Fibroblast of mammary gland (primary cell): ENCODE results near the gene NRG4.
"Not testable (repeated sequence)": the region's sequence is repeated elsewhere in the genome, so short reads cannot be mapped to it uniquely, and the experiment has no call there.

Source experiments
- DNase-seq: peaks from one replicate; pipeline ENCODE4 v3.0.0-alpha.2; 2010; ENCODE audit warnings: low read depth
- H3K4me3 ChIP-seq: 2 replicates; pipeline ENCODE4 v1.5.1; 2011; ENCODE audit warnings: low read depth, mild to moderate bottlenecking, low read length, moderate library complexity; ENCODE audit not compliant: control insufficient read depth
- TF ChIP-seq, protein P1 (sequence below): conservative IDR thresholded peaks from 2 replicates; pipeline ENCODE4 v1.5.1; 2011; ENCODE audit warnings: low read depth, low read length, inconsistent platforms; ENCODE audit not compliant: control insufficient read depth, insufficient read depth

The NRG4 gene

DNA sequence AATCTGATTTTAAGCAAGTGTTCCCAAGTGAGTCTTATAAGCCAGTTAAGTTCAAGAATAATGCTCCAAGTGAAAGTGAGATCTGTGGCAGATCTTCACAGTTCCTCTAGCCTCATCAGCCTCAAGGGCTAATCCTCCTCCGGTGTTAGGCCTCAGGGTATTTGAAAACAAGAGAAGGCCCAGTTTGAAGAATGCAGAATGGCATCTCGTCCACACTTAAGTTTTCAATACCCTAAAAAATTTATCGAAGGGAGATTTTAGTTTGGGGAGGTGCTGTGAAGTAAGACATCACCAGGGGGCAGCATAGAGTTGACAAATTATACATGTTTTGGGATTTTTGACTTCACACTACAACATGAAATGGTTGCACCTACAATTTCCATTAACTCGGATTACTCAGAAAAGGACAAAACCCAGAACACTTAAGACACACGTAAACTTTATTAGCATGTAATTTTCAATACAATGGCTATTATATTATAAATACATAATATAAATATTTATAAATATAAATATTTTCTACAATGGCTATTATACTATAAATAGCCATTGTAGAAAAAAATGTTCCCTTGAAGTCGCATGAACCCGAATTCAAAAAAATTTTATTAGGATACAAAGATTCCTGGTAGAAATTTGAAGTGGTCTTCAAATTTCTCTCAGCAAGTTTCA, 45.2 kb upstream of the NRG4 start:
- H3K4me3 ChIP-seq = no peak overlapping the region
- TF ChIP-seq, protein P1, sequence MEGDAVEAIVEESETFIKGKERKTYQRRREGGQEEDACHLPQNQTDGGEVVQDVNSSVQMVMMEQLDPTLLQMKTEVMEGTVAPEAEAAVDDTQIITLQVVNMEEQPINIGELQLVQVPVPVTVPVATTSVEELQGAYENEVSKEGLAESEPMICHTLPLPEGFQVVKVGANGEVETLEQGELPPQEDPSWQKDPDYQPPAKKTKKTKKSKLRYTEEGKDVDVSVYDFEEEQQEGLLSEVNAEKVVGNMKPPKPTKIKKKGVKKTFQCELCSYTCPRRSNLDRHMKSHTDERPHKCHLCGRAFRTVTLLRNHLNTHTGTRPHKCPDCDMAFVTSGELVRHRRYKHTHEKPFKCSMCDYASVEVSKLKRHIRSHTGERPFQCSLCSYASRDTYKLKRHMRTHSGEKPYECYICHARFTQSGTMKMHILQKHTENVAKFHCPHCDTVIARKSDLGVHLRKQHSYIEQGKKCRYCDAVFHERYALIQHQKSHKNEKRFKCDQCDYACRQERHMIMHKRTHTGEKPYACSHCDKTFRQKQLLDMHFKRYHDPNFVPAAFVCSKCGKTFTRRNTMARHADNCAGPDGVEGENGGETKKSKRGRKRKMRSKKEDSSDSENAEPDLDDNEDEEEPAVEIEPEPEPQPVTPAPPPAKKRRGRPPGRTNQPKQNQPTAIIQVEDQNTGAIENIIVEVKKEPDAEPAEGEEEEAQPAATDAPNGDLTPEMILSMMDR = peak; percentile 81
- peak; percentile 50 for DNase-seq

DNA sequence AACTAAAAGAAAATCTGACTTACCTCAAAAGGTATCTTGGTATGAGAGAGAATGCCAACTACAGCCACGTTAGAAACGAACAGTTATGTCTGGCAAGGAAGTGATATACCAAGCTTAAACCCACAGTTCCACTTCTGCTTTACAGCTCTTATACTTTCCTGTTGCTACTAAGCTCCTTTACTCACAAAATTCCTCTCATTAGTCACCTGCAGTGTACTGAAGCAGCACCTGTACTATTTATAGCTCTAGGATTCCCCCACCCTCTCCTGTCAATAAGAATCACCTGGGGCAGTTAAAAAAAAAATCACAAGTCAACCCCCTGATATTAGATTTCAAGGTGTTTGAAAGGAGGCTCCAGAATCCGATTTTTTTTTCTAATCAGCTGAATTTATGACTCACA, 44.7 kb upstream of the NRG4 start:
- no peak overlapping the region for H3K4me3 ChIP-seq
- no peak for DNase-seq
- TF ChIP-seq, protein P1 = no peak

DNA sequence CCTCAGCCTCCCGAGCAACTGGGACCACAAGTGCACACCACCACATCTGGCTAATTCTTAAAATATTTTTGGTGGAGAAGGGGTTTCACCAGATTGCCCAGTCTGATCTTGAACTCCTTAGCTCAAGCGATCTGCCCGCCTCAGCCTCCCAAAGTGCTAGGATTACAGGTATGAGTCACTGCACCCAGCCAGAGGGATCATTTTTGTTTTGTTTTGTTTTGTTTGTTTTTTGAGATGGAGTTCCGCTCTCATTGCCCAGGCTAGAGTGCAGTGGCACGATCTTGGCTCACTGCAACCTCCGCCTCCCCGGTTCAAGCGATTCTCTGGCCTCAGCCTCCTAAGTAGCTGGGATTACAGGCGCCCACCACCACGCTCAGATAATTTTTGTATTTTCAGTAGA, 42.0 kb upstream of the NRG4 start:
- not testable (repeated sequence) for H3K4me3 ChIP-seq, DNase-seq

DNA sequence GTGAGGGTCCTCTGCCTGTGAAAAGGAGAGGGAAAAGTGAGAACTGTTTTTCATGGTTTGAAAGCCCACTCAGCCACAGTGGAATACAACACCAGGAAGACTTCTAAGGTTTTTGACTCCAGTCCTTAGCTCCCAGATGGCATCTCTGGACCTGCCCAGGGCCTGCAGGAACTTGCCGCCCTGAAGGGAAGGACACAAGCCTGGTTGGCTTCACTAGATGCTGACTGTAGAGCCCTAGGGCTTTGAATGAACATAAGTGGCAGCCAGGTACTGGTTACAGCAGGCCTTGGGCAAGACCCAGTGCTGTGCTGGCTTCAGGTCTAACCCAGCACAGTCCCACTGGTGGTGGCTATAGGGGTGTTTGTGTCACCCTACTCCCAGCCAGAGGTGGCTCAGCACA, 26.3 kb upstream of the NRG4 start:
- TF ChIP-seq, protein P1 = no peak
- H3K4me3 ChIP-seq = no peak overlapping the region
- no peak for DNase-seq

DNA sequence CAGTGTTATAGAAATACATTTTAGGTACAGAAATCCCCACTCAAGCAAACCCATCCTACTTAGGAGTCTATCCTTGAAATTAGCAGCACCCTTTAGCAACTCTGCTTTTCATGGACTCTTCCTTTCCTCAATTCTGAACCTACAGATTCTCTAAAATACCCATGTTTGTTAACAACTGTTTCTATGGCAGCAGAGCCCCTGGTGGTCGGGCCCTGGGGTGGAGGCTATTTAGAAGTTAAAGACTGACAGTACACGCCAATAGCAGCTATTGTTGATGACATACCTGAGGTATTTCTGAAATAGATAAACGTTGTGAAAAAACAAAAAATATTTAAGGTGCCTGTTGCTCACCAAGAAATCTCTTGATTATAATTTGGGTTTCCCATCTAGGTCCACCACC, 23.4 kb upstream of the NRG4 start:
- DNase-seq = no peak
- TF ChIP-seq, protein P1 = no peak
- no peak overlapping the region for H3K4me3 ChIP-seq

DNA sequence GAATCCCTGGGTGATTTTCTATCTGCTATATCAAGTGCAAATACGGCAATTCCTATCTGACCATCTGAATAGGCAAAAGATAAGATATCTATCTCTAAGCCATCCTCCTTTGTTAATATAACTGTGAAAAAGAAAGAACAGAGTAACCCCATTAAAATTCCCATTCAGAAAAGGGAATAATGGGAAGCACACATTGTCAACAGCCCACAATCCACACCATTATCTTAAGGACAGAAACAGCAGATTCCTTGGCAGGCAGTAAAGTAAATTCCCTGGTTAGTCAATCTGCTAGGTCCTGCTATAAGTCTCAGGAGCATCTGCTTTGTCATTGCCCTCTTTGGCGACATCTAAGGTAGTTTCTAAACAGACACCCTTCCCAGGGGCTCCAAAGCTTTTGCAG, 21.9 kb upstream of the NRG4 start:
- no peak for DNase-seq
- TF ChIP-seq, protein P1 = no peak
- H3K4me3 ChIP-seq = no peak overlapping the region

DNA sequence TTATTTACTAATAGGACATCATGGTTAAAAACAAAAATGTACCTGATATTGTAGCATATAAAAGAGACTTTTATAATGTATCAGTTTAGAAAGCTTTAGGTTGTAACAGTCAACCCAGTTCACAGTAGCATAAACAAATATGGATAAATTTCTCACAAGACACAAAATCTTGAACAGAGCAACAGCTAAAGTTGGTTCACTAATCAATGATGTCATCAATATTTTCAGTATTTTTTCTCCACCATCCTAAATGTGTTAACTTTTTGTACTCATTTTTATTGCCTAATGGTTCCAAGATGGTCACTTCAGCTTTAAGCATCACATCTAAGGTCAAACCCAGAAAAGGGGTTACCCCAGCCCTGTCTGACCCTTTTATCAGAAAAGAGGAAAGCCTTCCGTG, 21.2 kb upstream of the NRG4 start:
- TF ChIP-seq, protein P1 = no peak

More for the DNA sequence above, 21.2 kb upstream of the NRG4 start:
- H3K4me3 ChIP-seq = no peak overlapping the region
- DNase-seq = no peak
